Hepatocyte (in vitro differentiated cells): ENCODE measurements around the gene DMD. TPM values are rescaled to one million over a fixed set of nuclear protein-coding genes. Genes with fewer than 3 reads are reported as not detected.

ENCODE experiments used
- DNase-seq: peaks from one replicate; pipeline ENCODE4 v3.0.0-alpha.2; 2016; ENCODE audit warnings: low spot score
- H2AFZ ChIP-seq: fragments of 200-600 bp; sonication (generic); 2 replicates; pipeline ENCODE4 v1.6.0; 2016; ENCODE audit warnings: antibody characterized with exemption, mild to moderate bottlenecking
- H3K27ac ChIP-seq: fragments of 200-600 bp; sonication (generic); 2 replicates; pipeline ENCODE4 v1.5.1; 2016; ENCODE audit warnings: mild to moderate bottlenecking
- H3K27me3 ChIP-seq: fragments of 200-600 bp; sonication (generic); 2 replicates; pipeline ENCODE4 v1.6.1; 2016
- H3K36me3 ChIP-seq: fragments of 200-600 bp; sonication (generic); replicated peaks from 2 replicates; pipeline ENCODE4 v1.5.1; 2016; ENCODE audit warnings: low read depth; ENCODE audit not compliant: insufficient read depth
- H3K4me1 ChIP-seq: fragments of 200-600 bp; sonication (generic); 2 replicates; pipeline ENCODE4 v1.5.1; 2016; ENCODE audit warnings: mild to moderate bottlenecking, moderate library complexity; ENCODE audit not compliant: insufficient read depth
- H3K4me2 ChIP-seq: fragments of 200-600 bp; sonication (generic); 2 replicates; pipeline ENCODE4 v1.6.0; 2016
- H3K4me3 ChIP-seq: fragments of 200-600 bp; sonication (generic); 2 replicates; pipeline ENCODE4 v1.5.1; 2016; ENCODE audit warnings: mild to moderate bottlenecking
- H3K79me2 ChIP-seq: fragments of 200-600 bp; sonication (generic); 2 replicates; pipeline ENCODE4 v1.6.0; 2017; ENCODE audit warnings: mild to moderate bottlenecking
- H3K9me2 ChIP-seq: fragments of 200-600 bp; sonication (generic); replicated peaks from 2 replicates; pipeline ENCODE4 v1.6.0; 2017; ENCODE audit warnings: mild to moderate bottlenecking; ENCODE audit not compliant: insufficient read depth
- H3K9me3 ChIP-seq: fragments of 200-600 bp; sonication (generic); 2 replicates; pipeline ENCODE4 v1.5.1; 2016; ENCODE audit warnings: low read depth, mild to moderate bottlenecking
- H4K20me1 ChIP-seq: fragments of 200-600 bp; sonication (generic); 2 replicates; pipeline ENCODE4 v1.6.0; 2016; ENCODE audit warnings: mild to moderate bottlenecking; ENCODE audit not compliant: insufficient read depth, poor library complexity, severe bottlenecking
- EZH2 ChIP-seq: fragments of 200-600 bp; sonication (generic); IDR thresholded peaks from 2 replicates; pipeline ENCODE4 v1.6.1; 2016; ENCODE audit warnings: antibody characterized with exemption, mild to moderate bottlenecking, borderline replicate concordance
- EZH2phosphoT487 ChIP-seq: fragments of 200-600 bp; sonication (generic); IDR thresholded peaks from one replicate; pipeline ENCODE4 v1.6.1; 2018; ENCODE audit warnings: antibody characterized with exemption, mild to moderate bottlenecking, low read depth, moderate library complexity; ENCODE audit not compliant: unreplicated experiment, severe bottlenecking
- WGBS: methylation state at CpG from one replicate; pipeline ENCODE4 v1.1.6; 2016; ENCODE audit warnings: low lambda C conversion rate; ENCODE audit errors: missing lambda C conversion rate; 5-methylcytosine and 5-hydroxymethylcytosine counted together
- polyA plus RNA-seq: library from polyadenylated mRNA; unstranded; fragments of >200 nt; fragmentation: Nextera tagmentation; extraction: Ambion mirVana; gene quantifications from 2 replicates; pipeline ENCODE4 v1.2.1, GENCODE V29; 2016
- total RNA-seq: library from RNA; depleted of rRNA; stranded (reverse); fragments of >200 nt; gene quantifications from 2 replicates; pipeline ENCODE4 v1.2.3, GENCODE V29; 2014
- TF ChIP-seq, protein P1 (sequence below): fragments of 200-600 bp; sonication (generic); IDR thresholded peaks from 2 replicates; pipeline ENCODE4 v1.5.1; 2016; ENCODE audit warnings: antibody characterized with exemption, mild to moderate bottlenecking; ENCODE audit not compliant: poor library complexity

DMD gene
- total and polyA plus RNA-seq, 2 experiments from 2014 or later, result 14.2 to 27.8 TPM

DNA sequence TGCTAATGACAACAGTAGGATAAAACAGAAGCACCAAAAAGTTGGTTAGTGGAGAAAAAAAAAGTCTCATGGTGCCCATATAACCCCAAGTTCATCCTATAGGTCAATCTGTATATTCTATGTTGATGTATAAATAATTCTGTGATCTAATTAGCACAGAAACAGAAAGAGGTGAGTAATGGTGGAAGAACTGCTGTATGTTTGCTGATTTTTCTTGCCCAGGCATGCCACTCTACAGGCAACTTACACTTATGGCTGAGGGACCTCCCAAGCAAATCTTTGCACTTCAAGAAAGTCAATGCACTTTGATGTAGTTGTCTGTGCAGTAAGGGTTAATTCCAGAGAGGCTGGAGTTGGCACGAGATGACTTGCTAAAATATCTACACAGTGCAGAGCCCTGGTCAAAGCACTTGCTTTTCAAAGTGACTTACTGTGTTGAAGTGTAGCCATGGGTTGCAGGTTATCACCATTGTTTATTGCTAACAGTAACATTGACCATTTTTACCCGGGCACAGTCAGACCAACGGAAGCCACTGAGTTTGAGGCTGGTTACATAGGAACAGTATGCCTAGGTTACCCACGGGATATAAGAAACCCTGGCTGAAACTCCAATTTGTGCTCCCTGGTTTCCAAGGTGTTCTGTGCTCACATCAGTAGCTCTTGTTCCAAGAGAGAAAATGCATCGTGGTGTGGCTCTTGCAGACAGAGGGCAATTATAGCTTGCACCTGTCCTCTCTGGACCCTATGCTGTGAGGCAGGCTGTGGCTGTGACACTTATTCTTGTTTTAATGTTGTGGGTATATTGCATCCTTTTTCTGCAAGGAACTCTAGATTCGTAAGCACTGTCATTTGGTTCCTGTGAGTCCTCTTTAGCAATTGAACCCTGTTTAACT lies 1998.2 kb downstream of the DMD start:
- Histone ChIP-seq H3K4me2 (no peak overlapping the region), H3K9me2 (no peaks in the 10 kb centered on the region), H3K79me2 (no peaks in the 10 kb centered on the region), H2AFZ (no peak overlapping the region), H3K4me1 (no peaks in the 10 kb centered on the region), H3K4me3 (no peak overlapping the region), H4K20me1 (no peaks in the 10 kb centered on the region), H3K27ac (no peak overlapping the region), H3K27me3 (no peaks in the 10 kb centered on the region), H3K9me3 (no peaks in the 10 kb centered on the region), H3K36me3 (no peaks in the 10 kb centered on the region)
- DNase-seq, result no peak
- TF ChIP-seq EZH2phosphoT487, result no peak
- TF ChIP-seq, protein P1, sequence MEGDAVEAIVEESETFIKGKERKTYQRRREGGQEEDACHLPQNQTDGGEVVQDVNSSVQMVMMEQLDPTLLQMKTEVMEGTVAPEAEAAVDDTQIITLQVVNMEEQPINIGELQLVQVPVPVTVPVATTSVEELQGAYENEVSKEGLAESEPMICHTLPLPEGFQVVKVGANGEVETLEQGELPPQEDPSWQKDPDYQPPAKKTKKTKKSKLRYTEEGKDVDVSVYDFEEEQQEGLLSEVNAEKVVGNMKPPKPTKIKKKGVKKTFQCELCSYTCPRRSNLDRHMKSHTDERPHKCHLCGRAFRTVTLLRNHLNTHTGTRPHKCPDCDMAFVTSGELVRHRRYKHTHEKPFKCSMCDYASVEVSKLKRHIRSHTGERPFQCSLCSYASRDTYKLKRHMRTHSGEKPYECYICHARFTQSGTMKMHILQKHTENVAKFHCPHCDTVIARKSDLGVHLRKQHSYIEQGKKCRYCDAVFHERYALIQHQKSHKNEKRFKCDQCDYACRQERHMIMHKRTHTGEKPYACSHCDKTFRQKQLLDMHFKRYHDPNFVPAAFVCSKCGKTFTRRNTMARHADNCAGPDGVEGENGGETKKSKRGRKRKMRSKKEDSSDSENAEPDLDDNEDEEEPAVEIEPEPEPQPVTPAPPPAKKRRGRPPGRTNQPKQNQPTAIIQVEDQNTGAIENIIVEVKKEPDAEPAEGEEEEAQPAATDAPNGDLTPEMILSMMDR, result no peak
- TF ChIP-seq EZH2, result no peak
- 67% methylated on average over 6 of the region's 6 CpGs for WGBS

DNA sequence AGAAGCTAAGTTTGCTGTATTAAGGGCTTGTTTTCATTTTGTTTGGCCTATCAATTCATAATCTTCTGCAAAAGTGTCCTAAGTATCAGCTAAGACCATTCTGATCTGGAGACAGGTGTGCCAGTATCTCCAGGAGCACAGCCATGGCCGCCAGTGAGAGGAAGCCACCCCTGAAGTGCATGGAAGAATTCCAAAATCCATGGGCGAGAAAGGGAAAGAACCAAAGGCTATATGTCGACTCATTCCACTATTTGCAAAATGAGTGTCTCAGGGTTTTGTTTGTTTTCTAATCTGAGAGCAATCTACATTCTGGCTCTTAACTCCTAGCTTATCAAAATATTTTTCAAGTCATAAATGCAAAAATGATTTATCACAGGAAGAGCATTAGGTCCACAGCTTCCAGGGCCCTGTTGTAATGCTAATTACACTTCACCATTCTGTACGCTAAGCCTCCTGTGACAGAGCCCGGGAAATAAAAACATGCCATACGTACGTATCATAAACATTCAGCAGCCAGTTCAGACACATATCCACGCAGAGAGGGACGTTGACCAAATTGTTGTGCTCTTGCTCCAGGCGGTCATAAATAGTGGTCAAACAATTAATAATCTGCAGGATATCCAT lies 2002.2 kb downstream of the DMD start:
- Histone ChIP-seq H3K9me3 (no peaks in the 10 kb centered on the region), H2AFZ (no peak overlapping the region), H3K4me3 (no peak overlapping the region), H3K27ac (no peak overlapping the region), H3K79me2 (no peaks in the 10 kb centered on the region), H3K4me2 (no peak overlapping the region), H4K20me1 (no peaks in the 10 kb centered on the region), H3K27me3 (no peaks in the 10 kb centered on the region), H3K4me1 (no peaks in the 10 kb centered on the region), H3K36me3 (no peaks in the 10 kb centered on the region), H3K9me2 (no peaks in the 10 kb centered on the region)
- 59% methylated on average over 10 of the region's 10 CpGs for WGBS
- TF ChIP-seq EZH2 (no peak), EZH2phosphoT487 (no peak)
- TF ChIP-seq, protein P1, result no peak
- no peak for DNase-seq

DNA sequence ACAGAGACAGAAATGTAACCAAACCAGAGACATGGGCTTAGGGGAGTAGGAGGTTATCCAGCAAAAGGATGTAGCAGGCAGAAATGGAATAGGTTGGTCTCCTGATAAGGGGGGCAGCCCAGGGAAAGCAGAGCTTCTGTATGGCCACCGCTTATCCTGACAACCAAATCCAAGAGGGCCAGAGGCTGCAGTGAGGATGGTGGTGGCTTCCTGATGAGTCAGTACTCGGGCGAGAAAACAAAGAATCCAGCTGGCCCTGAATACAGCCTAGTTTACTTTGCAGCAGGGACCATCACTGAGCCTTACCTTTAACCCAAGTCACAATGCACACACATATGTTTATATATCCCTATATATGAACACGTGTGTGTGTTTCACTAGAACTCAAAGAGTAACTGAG lies 2009.8 kb downstream of the DMD start:
- H2AFZ ChIP-seq, result no peak overlapping the region
- H3K4me1 ChIP-seq, result no peaks in the 10 kb centered on the region
- no peaks in the 10 kb centered on the region for H3K9me2 ChIP-seq
- no peak overlapping the region for H3K27ac ChIP-seq
- 72% methylated on average over 4 of the region's 4 CpGs for WGBS
- no peak overlapping the region for H3K4me2 ChIP-seq
- no peak for DNase-seq
- no peaks in the 10 kb centered on the region for H3K79me2 ChIP-seq
- H3K27me3 ChIP-seq, result no peaks in the 10 kb centered on the region
- no peak for TF ChIP-seq EZH2phosphoT487
- TF ChIP-seq EZH2, result no peak
- TF ChIP-seq, protein P1, result no peak
- no peaks in the 10 kb centered on the region for H3K36me3 ChIP-seq
- H3K4me3 ChIP-seq, result no peak overlapping the region
- H3K9me3 ChIP-seq, result no peaks in the 10 kb centered on the region
- no peaks in the 10 kb centered on the region for H4K20me1 ChIP-seq
